ENCODE data around the gene WWOX. TPM values are rescaled to one million over a fixed set of nuclear protein-coding genes. Genes with fewer than 3 reads are reported as not detected.

The WWOX gene
- total and polyA plus RNA-seq, 2 of the 4 experiments (the other 2 are of a cell fraction) = 2.7 to 5.4 TPM

- BruUV-seq (replicated peaks) = no TSS peak
- in situ Hi-C loops (cut with MboI; ENCODE audit: low sequenced_read_pairs) = no loop called here
- WGBS, 2 experiments (ENCODE audit: extremely low coverage in 2 of 2, insufficient read length in 1 of 2) = 53% methylated on average over 4 of the region's 15 CpGs; no CpG with 5 or more reads in 1 of the 2 experiments
These were observed 913.4 kb downstream of the WWOX start for GRCh38 chr16:79012671-79013434.

More at GRCh38 chr16:79012671-79013434, 913.4 kb downstream of the WWOX start:
- Histone ChIP-seq H2BK120ac (ENCODE audit: low read depth, low read length) (no peak overlapping the region), H4K20me1 (ENCODE audit: insufficient read depth, low read length) (no peaks in the 10 kb centered on the region), H2BK20ac (ENCODE audit: low read depth, low read length) (no peak overlapping the region), H4K91ac (ENCODE audit: insufficient read depth, low read depth, low read length) (no peak overlapping the region), H4K5ac (ENCODE audit: low read depth, low read length) (no peak overlapping the region), H3K9me3 (ENCODE audit: control insufficient read depth, insufficient read depth, low read length) (peaks cover 37% of the 10 kb centered on the region), H3K56ac (ENCODE audit: extremely low read depth, insufficient read depth, low read length) (no peak overlapping the region), H2AK9ac (replicated peaks; ENCODE audit: low read depth, low read length, poor library complexity) (no peak overlapping the region), H3K79me1 (ENCODE audit: low read depth in 1 of 2, low read length in 2 of 2) (no peaks in the 10 kb centered on the region), H3K23ac (ENCODE audit: low read depth, low read length) (no peak overlapping the region), H3K18ac (ENCODE audit: low read depth, low read length) (no peak overlapping the region), H3K9ac (ENCODE audit: low read depth, low read length) (no peak overlapping the region), H3K36me3 (ENCODE audit: control insufficient read depth, insufficient read depth, low read length) (no peaks in the 10 kb centered on the region), H3K4me1 (ENCODE audit: control insufficient read depth, insufficient read depth, low read length) (no peaks in the 10 kb centered on the region), H4K8ac (ENCODE audit: low read depth in 2 of 2, low read length in 2 of 2) (no peak overlapping the region), H3K9me1 (ENCODE audit: insufficient read depth, low read length) (no peaks in the 10 kb centered on the region), H3K4me3 (ENCODE audit: insufficient read depth, low read depth, low read length) (no peak overlapping the region), H3K27me3 (ENCODE audit: control insufficient read depth, insufficient read depth, low read length) (no peaks in the 10 kb centered on the region), H3K4ac (ENCODE audit: low read depth, low read length) (no peak overlapping the region), H2BK5ac (ENCODE audit: low read depth, low read length, poor library complexity, severe bottlenecking) (no peak overlapping the region), H2AK5ac (ENCODE audit: low read depth, low read length) (no peak overlapping the region), H2AFZ (replicated peaks; ENCODE audit: low read length, poor library complexity) (no peak overlapping the region), H2BK15ac (ENCODE audit: low read depth, low read length) (no peak overlapping the region), H3K4me2 (ENCODE audit: low read depth, low read length) (no peak overlapping the region), H3K14ac (replicated peaks; ENCODE audit: low read depth, low read length) (no peak overlapping the region), H3K27ac (ENCODE audit: insufficient read depth, low read length) (no peak overlapping the region)
- intact Hi-C loops (cut with micrococcal nuclease) = no loop called here
- DNase-seq (no peak), ATAC-seq (ENCODE audit: low read depth) (no peak)
- dilution Hi-C loops (cut with HindIII; ENCODE audit: low sequenced_read_pairs, unreplicated experiment) = no loop called here
- CTCF ChIA-PET = no interaction called here
- TF ChIP-seq BHLHE40 (IDR thresholded peaks at IDR 0.05; ENCODE audit: low read depth, low read length) (no peak), MAZ (IDR thresholded peaks at IDR 0.05; ENCODE audit: borderline replicate concordance, low read depth, low read length) (no peak), NFE2L2 (IDR thresholded peaks at IDR 0.05; ENCODE audit: low read depth, low read length) (no peak), POLR2A (IDR thresholded peaks at IDR 0.05; ENCODE audit: low read depth, low read length) (no peak), CHD1 (IDR thresholded peaks at IDR 0.05; ENCODE audit: low read depth, low read length) (no peak), RFX5 (IDR thresholded peaks at IDR 0.05; ENCODE audit: low read depth, low read length) (no peak), CEBPB (IDR thresholded peaks at IDR 0.05; ENCODE audit: low read depth, low read length) (no peak), USF2 (IDR thresholded peaks at IDR 0.05; ENCODE audit: low read depth, low read length) (no peak), MAFK (IDR thresholded peaks at IDR 0.05; ENCODE audit: low read depth, low read length) (no peak), RAD21 (IDR thresholded peaks at IDR 0.05; ENCODE audit: low read length) (no peak), RCOR1 (IDR thresholded peaks at IDR 0.05; ENCODE audit: insufficient replicate concordance, low read length) (no peak)
- POLR2A ChIA-PET (ENCODE audit: unreplicated experiment) = no interaction called here
